ENCODE measurements around the gene CPO.
"Not testable (repeated sequence)": the region's sequence is repeated elsewhere in the genome, so short reads cannot be mapped to it uniquely, and the experiment has no call there.

The CPO gene

DNA sequence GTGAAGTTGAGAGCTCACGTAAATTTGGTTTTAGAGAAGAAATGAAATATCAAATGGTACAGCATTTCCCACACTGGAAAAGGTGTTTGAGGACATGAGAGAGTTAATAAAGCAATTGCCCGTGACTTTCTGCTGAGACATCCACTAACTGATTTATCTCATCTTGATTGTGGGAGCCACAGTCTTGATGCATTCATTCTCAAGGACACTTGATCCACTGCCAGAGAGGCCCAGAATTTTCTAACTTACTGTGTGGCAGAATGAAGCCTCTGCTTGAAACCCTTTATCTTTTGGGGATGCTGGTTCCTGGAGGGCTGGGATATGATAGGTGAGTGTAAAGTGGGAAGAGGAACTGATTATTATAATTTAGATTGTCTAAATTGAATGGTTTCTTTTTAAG is at the start of gene CPO:
TSS of gene CPO (plus strand) at position 179 of the 400 bp plus-strand sequence. CDS start at position 261, 82 bp downstream.
- DNase-seq (ENCODE audit: low spot score), result no peak

- DNase-seq (ENCODE audit: low spot score), result no peak
These were observed 49.1 kb upstream of the CPO start for GRCh38 chr2:206890179-206890578.

DNA sequence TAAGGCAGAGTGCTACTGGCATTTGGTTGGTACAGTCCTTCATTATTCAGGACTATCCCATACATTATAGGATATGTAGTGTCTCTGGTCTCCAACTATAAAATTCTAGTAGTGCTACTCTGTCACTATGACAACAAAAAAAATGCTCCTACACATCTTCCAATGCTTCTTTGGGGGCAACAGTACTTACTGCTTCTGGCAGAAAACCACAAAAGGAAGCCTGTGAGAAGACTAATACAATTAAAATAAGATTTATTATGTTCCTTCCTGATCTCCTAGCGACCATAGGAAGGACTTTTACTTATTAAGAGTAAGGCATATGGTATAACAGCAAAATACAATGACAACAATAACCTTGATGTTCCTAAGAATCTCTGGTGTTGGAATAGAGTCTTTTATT is 48.4 kb upstream of the CPO start:
- no peak for DNase-seq (ENCODE audit: low spot score)

DNA sequence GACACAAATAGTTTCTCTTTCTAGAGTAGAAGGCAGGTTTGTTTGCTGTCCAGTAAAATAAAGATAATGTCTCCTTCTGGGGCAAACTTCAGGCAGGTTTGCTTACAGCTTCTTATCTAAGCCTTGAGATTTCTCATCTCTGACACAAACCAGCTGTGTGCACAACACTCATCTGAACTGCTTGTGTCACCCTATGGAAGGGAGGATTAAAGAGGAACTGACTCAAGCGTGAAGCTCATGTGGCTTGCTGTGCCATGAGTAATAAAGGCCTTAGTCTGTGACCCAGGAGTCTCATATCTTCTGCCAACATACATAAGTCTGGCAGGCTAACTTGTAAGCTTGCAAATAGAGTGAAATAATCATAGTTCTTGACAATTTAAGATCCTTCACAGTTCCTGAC is 24.2 kb upstream of the CPO start:
- peak; percentile 72 for DNase-seq (ENCODE audit: low spot score)

DNA sequence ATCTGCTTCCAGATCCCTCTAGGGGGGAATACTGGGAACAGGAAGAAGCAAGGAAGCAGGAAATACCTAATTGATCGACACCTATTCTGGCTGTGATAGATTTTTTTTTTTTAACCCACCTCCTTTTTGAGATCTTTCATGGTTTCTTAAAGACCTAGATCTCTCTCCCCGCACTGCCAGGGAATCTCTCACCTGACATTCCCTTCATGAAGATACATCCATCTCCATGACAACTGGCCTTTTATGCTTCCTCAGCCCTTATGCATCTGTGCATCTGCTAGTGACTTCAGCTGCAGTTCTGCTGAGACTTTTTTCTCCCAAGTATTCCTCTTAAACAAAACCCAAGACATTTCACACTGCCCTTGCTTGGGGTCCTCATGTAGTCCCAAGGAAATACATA is 21.1 kb upstream of the CPO start:
- DNase-seq (ENCODE audit: low spot score), result no peak

DNA sequence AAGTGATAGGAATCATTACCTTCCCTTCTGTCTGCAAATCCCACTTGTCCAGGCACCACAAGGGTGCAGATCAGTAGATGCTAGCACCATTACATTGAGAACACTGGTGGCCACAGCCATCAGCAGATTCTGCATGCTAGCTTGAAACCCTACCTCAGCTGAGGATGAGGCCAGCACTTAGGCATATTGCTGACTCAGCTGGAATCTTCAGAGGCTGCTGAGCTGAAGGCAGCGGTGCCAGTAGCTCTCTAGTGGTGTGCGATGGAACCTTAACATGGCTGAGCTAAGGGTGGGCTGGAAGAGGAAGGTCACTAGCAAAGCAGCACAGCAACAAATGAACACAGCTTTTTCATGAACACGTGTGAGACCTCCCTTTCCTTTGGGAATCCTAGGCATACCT is 19.0 kb upstream of the CPO start:
- DNase-seq (ENCODE audit: low spot score), result no peak

GRCh38 chr2:206920951-206921350 is 18.4 kb upstream of the CPO start:
- no peak for DNase-seq (ENCODE audit: low spot score)

DNA sequence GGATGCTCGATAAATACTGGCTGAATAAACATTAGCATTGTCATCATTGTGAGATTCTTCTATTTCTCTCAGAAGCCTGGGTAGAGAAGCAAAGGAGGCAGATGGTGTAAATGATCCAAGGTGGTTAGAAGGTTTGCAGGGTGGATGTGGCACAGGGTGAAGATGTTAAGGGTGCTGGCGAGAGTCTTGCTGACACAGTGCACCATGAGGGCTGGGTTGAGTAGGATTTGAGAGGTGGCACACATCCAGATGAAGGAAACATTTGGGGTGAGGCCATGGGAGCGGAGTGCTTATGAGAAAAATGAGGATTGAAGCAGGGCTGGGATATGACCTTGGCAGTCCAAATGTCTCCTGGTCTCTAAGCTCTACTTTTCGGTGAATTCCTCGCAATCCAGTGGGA is 17.8 kb upstream of the CPO start:
- no peak for DNase-seq (ENCODE audit: low spot score)

DNA sequence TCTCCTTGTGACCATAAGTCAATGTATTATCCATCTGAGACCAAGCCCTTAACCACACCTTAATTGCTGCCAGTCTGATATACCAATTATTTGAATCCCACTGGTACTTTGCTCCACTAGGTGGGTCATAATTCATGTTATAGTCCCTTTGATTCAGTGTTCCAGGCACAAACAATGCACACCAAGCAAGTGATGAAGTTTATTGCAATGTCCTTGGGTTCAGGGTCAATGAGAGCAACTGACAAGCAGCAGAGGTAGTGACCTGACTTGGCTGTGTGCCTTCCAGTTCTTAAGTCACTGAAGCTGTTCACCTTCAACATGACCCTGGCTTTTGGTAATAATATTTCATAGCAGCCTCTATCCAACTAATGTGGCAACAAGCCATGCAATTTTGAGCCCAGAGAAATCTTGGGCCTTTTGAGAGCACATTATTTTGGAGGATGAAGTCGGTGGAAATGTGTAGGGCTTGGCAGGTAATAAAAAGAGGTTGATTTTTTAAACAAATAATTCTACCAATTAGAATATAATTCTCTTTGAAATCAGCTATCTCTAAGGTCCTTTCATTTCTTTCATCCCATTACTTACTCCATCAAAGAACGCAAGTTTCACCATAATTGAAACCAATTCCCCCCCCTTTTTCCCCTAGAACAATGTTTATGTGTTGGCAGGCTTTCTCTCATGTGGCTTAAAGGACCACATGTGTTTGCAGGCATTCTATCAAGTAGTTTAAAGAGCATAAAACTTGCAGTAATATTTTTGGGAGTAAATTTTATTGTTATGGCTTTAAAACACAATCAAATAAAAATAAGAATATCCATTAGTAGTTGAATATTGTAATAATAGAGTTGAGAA is 3.1 kb upstream of the CPO start:
- no peak for DNase-seq (ENCODE audit: low spot score)

DNA sequence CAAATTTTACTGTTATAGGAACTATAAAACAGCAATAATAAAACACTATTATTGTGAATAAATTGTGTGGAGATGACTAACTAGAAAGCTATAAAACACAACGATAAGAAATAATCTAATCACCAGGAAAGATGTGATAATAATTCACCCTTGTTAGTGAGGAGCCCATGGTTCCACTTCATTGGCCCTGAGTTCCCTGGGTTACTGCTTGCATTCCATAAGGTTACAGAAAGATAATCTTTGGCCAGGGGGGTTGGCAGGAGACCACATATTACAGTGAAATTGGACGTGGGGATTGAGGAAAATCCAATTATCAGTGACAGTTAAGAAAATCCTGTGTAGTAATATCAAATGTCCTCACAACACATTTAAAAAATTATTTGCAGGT is 2.5 kb upstream of the CPO start:
- no peak for DNase-seq (ENCODE audit: low spot score)

DNA sequence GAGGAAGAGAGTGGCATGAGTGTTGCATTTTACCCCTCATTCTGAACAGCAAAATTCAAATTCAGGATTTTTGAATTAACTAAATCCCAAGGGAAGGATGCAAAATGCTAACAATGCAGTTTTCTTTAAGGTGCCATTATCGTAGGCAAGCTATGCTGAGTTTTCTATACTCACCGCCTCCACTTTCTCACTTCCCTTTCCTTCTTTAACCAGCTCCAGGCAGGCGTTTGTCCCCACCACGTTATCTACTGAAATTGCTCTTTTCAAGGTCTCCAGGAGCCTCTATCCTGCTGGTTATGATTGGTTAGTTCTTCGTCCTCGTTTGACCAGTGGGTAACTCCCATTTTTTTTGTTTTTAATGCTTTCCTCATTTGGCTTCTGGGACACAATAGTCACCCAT is 1.8 kb upstream of the CPO start:
- DNase-seq (ENCODE audit: low spot score), result no peak

DNA sequence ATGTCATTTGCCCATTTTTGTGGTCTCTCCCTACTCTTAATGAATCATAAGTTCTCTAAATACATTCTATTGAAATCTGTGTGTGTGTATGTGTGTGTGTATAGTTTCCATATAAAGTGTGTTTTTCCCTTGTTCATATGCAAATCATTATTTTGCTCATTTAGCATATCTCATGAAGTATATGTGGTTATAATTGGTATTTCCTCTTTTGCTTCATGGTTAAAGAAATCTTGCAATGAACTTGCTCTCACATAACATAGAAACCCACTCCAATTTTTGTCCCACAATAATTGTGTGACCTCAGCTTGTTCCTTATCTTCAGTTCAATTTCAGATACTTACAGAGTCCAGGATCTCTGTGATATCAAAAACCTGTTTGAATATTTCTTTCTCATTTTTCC is 1.2 kb downstream of the CPO start:
- DNase-seq (ENCODE audit: low spot score), result no peak

GRCh38 chr2:206942592-206943478 is 3.5 kb downstream of the CPO start:
- DNase-seq (ENCODE audit: low spot score), result no peak

DNA sequence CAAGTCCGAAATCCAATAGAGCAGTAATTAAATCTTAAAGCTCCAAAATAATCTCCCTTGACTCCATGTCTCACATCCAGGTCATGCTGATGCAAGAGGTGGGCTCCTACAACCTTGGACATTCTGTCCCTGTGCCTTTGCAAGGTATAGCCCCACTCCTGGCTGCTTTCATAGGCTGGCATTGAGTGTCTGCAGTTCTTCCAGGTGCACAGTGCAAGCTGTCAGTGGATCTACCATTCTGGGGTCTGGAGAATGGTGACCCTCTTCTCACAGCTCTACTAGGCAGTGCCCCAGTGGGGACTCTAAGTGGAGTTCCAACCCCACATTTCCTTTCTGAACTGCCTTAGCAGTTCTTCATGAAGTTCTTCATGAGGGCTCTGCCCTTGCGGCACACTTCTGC is 14.1 kb downstream of the CPO start:
- DNase-seq (ENCODE audit: low spot score), result not testable (repeated sequence)

GRCh38 chr2:206955253-206955652 is 15.9 kb downstream of the CPO start:
- DNase-seq (ENCODE audit: low spot score), result no peak

GRCh38 chr2:206958261-206958660 is 18.9 kb downstream of the CPO start:
- DNase-seq (ENCODE audit: low spot score), result no peak

- no peak for DNase-seq (ENCODE audit: low spot score)
These were observed 23.6 kb downstream of the CPO start for GRCh38 chr2:206962966-206963365.

- DNase-seq (ENCODE audit: low spot score), result peak; percentile 16
These were observed 29.1 kb downstream of the CPO start for GRCh38 chr2:206968134-206969086.

DNA sequence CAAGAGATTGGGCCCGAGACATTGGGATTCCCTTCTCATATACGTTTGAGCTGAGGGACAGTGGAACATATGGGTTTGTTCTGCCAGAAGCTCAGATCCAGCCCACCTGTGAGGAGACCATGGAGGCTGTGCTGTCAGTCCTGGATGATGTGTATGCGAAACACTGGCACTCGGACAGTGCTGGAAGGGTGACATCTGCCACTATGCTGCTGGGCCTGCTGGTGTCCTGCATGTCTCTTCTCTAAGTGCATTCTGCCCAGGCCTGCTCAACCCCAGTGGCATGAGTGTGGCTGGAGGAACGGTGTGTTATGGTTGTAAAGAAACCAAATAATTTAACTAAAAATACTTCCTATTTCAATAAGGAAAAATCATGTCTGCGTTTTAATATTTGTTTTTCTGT is 29.9 kb downstream of the CPO start:
- DNase-seq (ENCODE audit: low spot score), result no peak

GRCh38 chr2:206970589-206971360 is 31.5 kb downstream of the CPO start:
- DNase-seq (ENCODE audit: low spot score), result no peak

DNA sequence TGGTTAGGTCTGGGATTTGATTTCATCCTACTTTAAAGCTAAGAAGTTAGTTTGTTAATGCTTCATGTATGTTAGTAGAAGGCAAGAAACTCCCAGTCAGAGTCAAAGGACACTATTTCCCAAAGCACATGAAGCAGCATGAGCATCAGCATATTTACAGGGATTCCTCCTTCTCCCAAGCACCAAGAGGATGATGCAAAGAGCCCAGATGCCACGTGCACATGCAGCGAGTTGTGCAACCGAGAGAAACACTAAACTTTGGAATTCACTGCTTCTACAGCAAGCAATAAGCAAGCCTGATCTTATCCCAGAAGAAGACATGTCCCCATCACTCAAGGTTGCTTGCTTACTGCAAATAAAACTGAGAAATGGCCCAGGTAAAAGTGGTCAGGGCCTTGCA is 32.5 kb downstream of the CPO start:
- peak; percentile 71 for DNase-seq (ENCODE audit: low spot score)

Data from AG20443 (cell line).